GM19023 (cell line): ENCODE results near the gene DNM3.

Experiments
- ATAC-seq: cut with Tn5 transposase; IDR thresholded peaks from one replicate; pipeline ENCODE4 v1.9.1; 2021; ENCODE audit warnings: mild to moderate bottlenecking, moderate library complexity; ENCODE audit not compliant: unreplicated experiment

Gene DNM3

GRCh38 chr1:171868217-171868803 lies 27.0 kb downstream of the DNM3 start:
- ATAC-seq: no peak

GRCh38 chr1:171869097-171869496 lies 27.8 kb downstream of the DNM3 start:
- ATAC-seq: no peak

- ATAC-seq: no peak
Measured at GRCh38 chr1:171871848-171872247, 30.6 kb downstream of the DNM3 start.

- ATAC-seq: no peak
Measured at GRCh38 chr1:171872430-171872829, 31.1 kb downstream of the DNM3 start.

- no peak for ATAC-seq
Measured at GRCh38 chr1:171873664-171874063, 32.4 kb downstream of the DNM3 start.

GRCh38 chr1:171877701-171878100 lies 36.4 kb downstream of the DNM3 start:
- peak; percentile 78 for ATAC-seq

GRCh38 chr1:171879556-171879955 lies 38.3 kb downstream of the DNM3 start:
- no peak for ATAC-seq

- no peak for ATAC-seq
Measured at GRCh38 chr1:171881442-171881841, 40.1 kb downstream of the DNM3 start.

- no peak for ATAC-seq
Measured at GRCh38 chr1:171883849-171884248, 42.6 kb downstream of the DNM3 start.

- no peak for ATAC-seq
Measured at GRCh38 chr1:171884475-171884874, 43.2 kb downstream of the DNM3 start.

- ATAC-seq: no peak
Measured at GRCh38 chr1:171890131-171890530, 48.8 kb downstream of the DNM3 start.

- no peak for ATAC-seq
Measured at GRCh38 chr1:171896936-171897703, 55.8 kb downstream of the DNM3 start.

GRCh38 chr1:171898941-171899340 lies 57.6 kb downstream of the DNM3 start:
- no peak for ATAC-seq

- ATAC-seq: no peak
Measured at GRCh38 chr1:171899838-171900237, 58.5 kb downstream of the DNM3 start.

- ATAC-seq: no peak
Measured at GRCh38 chr1:171901245-171901644, 59.9 kb downstream of the DNM3 start.

GRCh38 chr1:171902527-171902926 lies 61.2 kb downstream of the DNM3 start:
- no peak for ATAC-seq

GRCh38 chr1:171904778-171905450 lies 63.6 kb downstream of the DNM3 start:
- ATAC-seq: no peak

GRCh38 chr1:171909711-171910110 lies 68.4 kb downstream of the DNM3 start:
- ATAC-seq: no peak

GRCh38 chr1:171910786-171911185 lies 69.5 kb downstream of the DNM3 start:
- no peak for ATAC-seq

- ATAC-seq: no peak
Measured at GRCh38 chr1:171911506-171911905, 70.2 kb downstream of the DNM3 start.

GRCh38 chr1:171912509-171913175 lies 71.3 kb downstream of the DNM3 start:
- no peak for ATAC-seq

GRCh38 chr1:171913385-171913784 lies 72.1 kb downstream of the DNM3 start:
- ATAC-seq: no peak
